NCI-H524 treated with DMSO at 0.1 percent for 48 hours (cell line): ENCODE data around the gene GNAI2.
"Not testable (repeated sequence)": the region's sequence is repeated elsewhere in the genome, so short reads cannot be mapped to it uniquely, and the experiment has no call there.

Experiments
- DNase-seq: peaks from one replicate; lab custom pipeline; 2025; lab: John Stamatoyannopoulos, UW

The GNAI2 gene

GRCh38 chr3:50278123-50278879 is 42.3 kb downstream of the GNAI2 start:
- no peak for DNase-seq

GRCh38 chr3:50278880-50279224 is 42.8 kb downstream of the GNAI2 start, which contains the start of gene LSMEM2:
Gene LSMEM2 (plus strand): TSS chr3:50279087. CDS start chr3:50279114, 27 bp downstream.
- no peak for DNase-seq

- no peak for DNase-seq
Measured at GRCh38 chr3:50279255-50280016, 43.4 kb downstream of the GNAI2 start.

GRCh38 chr3:50284121-50284520 is 48.1 kb downstream of the GNAI2 start:
- DNase-seq: not testable (repeated sequence)

- DNase-seq: no peak
Measured at GRCh38 chr3:50286322-50287227, 50.6 kb downstream of the GNAI2 start.

- no peak for DNase-seq
Measured at GRCh38 chr3:50287262-50287661, 51.3 kb downstream of the GNAI2 start.

GRCh38 chr3:50288387-50289007 is 52.5 kb downstream of the GNAI2 start:
- no peak for DNase-seq

GRCh38 chr3:50289130-50289529 is 53.1 kb downstream of the GNAI2 start:
- DNase-seq: no peak

GRCh38 chr3:50290161-50290641 is 54.2 kb downstream of the GNAI2 start:
- no peak for DNase-seq

GRCh38 chr3:50292159-50293078 is 56.4 kb downstream of the GNAI2 start, which contains the start of gene IFRD2:
Gene IFRD2 (minus strand): TSS chr3:50292429. CDS start chr3:50292274, 155 bp downstream.
- peak; percentile 90 for DNase-seq

GRCh38 chr3:50293079-50293801 is 57.2 kb downstream of the GNAI2 start:
- DNase-seq: no peak

- DNase-seq: no peak
Measured at GRCh38 chr3:50294089-50294488, 58.1 kb downstream of the GNAI2 start.

GRCh38 chr3:50294492-50295403 is 58.7 kb downstream of the GNAI2 start:
- DNase-seq: no peak

- DNase-seq: no peak
Measured at GRCh38 chr3:50295553-50296431, 59.8 kb downstream of the GNAI2 start.

GRCh38 chr3:50296721-50297383 is 60.8 kb downstream of the GNAI2 start:
- DNase-seq: no peak

- DNase-seq: no peak
Measured at GRCh38 chr3:50297384-50297775, 61.4 kb downstream of the GNAI2 start.
